Stimulated activated CD8-positive, alpha-beta memory T cell treated with anti-CD3 and anti-CD28 coated beads, Interleukin-4, amount 100 ng/mL, for 24 hours (primary cell): ENCODE data around the gene SYNE2.
"Not testable (repeated sequence)": the region's sequence is repeated elsewhere in the genome, so short reads cannot be mapped to it uniquely, and the experiment has no call there.

Experiments
- DNase-seq: peaks from one replicate; pipeline ENCODE4 v3.0.0-alpha.2; 2020; ENCODE audit warnings: low read depth

SYNE2 gene

GRCh38 chr14:64193821-64194220 lies 341.0 kb downstream of the SYNE2 start:
- DNase-seq: no peak

GRCh38 chr14:64194404-64194803 lies 341.6 kb downstream of the SYNE2 start:
- DNase-seq: no peak

- no peak for DNase-seq
These were observed 342.4 kb downstream of the SYNE2 start for GRCh38 chr14:64195199-64195598.

GRCh38 chr14:64196056-64196455 lies 343.3 kb downstream of the SYNE2 start:
- no peak for DNase-seq

GRCh38 chr14:64196814-64197411 lies 344.1 kb downstream of the SYNE2 start:
- DNase-seq: no peak

GRCh38 chr14:64197996-64198395 lies 345.2 kb downstream of the SYNE2 start:
- DNase-seq: no peak

- no peak for DNase-seq
These were observed 345.7 kb downstream of the SYNE2 start for GRCh38 chr14:64198486-64198885.

- DNase-seq: no peak
These were observed 347.4 kb downstream of the SYNE2 start for GRCh38 chr14:64200170-64200569.

GRCh38 chr14:64201296-64201695 lies 348.5 kb downstream of the SYNE2 start:
- no peak for DNase-seq

- DNase-seq: no peak
These were observed 349.2 kb downstream of the SYNE2 start for GRCh38 chr14:64201921-64202545.

GRCh38 chr14:64202716-64203115 lies 349.9 kb downstream of the SYNE2 start:
- DNase-seq: no peak

GRCh38 chr14:64203366-64204006 lies 350.7 kb downstream of the SYNE2 start:
- no peak for DNase-seq

- no peak for DNase-seq
These were observed 355.5 kb downstream of the SYNE2 start for GRCh38 chr14:64208261-64208660.

- no peak for DNase-seq
These were observed 356.2 kb downstream of the SYNE2 start for GRCh38 chr14:64208981-64209380.

- no peak for DNase-seq
These were observed 356.8 kb downstream of the SYNE2 start for GRCh38 chr14:64209444-64210131.

- DNase-seq: no peak
These were observed 357.4 kb downstream of the SYNE2 start for GRCh38 chr14:64210216-64210615.

GRCh38 chr14:64210912-64211311 lies 358.1 kb downstream of the SYNE2 start:
- DNase-seq: not testable (repeated sequence)

GRCh38 chr14:64212666-64213065 lies 359.9 kb downstream of the SYNE2 start:
- no peak for DNase-seq

- no peak for DNase-seq
These were observed 360.3 kb downstream of the SYNE2 start for GRCh38 chr14:64213086-64213485.

- no peak for DNase-seq
These were observed 361.2 kb downstream of the SYNE2 start for GRCh38 chr14:64213853-64214570.

- DNase-seq: no peak
These were observed 362.5 kb downstream of the SYNE2 start for GRCh38 chr14:64215274-64215673.

- no peak for DNase-seq
These were observed 363.2 kb downstream of the SYNE2 start for GRCh38 chr14:64215978-64216377.
